HepG2 (cell line): ENCODE results near the gene ZNF8. TPM values are rescaled to one million over a fixed set of nuclear protein-coding genes. Genes with fewer than 3 reads are reported as not detected.

Source experiments
- ATAC-seq: fragments of 200-7000 bp; cut with Tn5 transposase; 3 replicates; pipeline ENCODE4 v1.9.1; 2020; ENCODE audit warnings: mild to moderate bottlenecking, moderate library complexity
- BruUV-seq: library from RNA; stranded (reverse); fragments of 400-500 nt; replicated peaks from 2 replicates; lab custom pipeline; 2021; lab: Mats Ljungman, UMichigan
- CTCF ChIA-PET: fragments of 300-600 bp; formaldehyde crosslinking; extraction: SDS; loops from one replicate; lab custom pipeline; 2021; ENCODE audit warnings: low total read pairs, inconsistent platforms, low intra/inter-chr PET ratio; lab: Yijun Ruan, JAX
- POLR2A ChIA-PET: fragments of 350-600 bp; sonication (Branson Sonifier 250); formaldehyde crosslinking; loops from one replicate; lab custom pipeline; 2020; ENCODE audit warnings: antibody characterized with exemption, inconsistent platforms; lab: Yijun Ruan, JAX
- DNase-seq: peaks from one replicate; pipeline ENCODE4 v3.0.0-alpha.2; 2015; ENCODE audit warnings: low spot score
- FAIRE-seq: peaks from 3 replicates; lab custom pipeline; 2011; peaks lifted over from hg19 to GRCh38; lab: Jason Lieb, UNC
- H2AFZ ChIP-seq: one replicate; pipeline ENCODE4 v1.6.1; 2011; ENCODE audit warnings: low read length, inconsistent platforms
- H3K27ac ChIP-seq: fragments of 300-600 bp; 3 replicates; pipeline ENCODE4 v1.8.0; 2011; ENCODE audit warnings: mixed run types, mild to moderate bottlenecking, mixed read lengths, low read length, inconsistent platforms; ENCODE audit not compliant: insufficient read depth; ENCODE audit errors: extremely low read length
- H3K27me3 ChIP-seq, 2 experiments: fragments of 200-600 bp in 1 of 2; 2 replicates in 1 of 2; 3 replicates in 1 of 2; pipeline versions ENCODE4 v1.6.0 to v1.8.0; 2011; ENCODE audit warnings: low read length in 2 of 2, mild to moderate bottlenecking in 2 of 2, moderate library complexity in 2 of 2, inconsistent platforms in 1 of 2; ENCODE audit not compliant: insufficient read depth in 2 of 2, control insufficient read depth in 1 of 2
- H3K36me3 ChIP-seq, 2 experiments: fragments of 200-600 bp in 1 of 2; replicated peaks in 1 of 2; 2 replicates in 1 of 2; 3 replicates in 1 of 2; pipeline versions ENCODE4 v1.5.1 to v1.8.0; 2011; ENCODE audit warnings: low read length in 2 of 2, inconsistent platforms in 1 of 2; ENCODE audit not compliant: insufficient read depth in 2 of 2, control insufficient read depth in 1 of 2
- H3K4me1 ChIP-seq: 2 replicates; pipeline ENCODE4 v1.5.1; 2012; ENCODE audit warnings: low read length, inconsistent platforms; ENCODE audit not compliant: insufficient read depth
- H3K4me2 ChIP-seq: 2 replicates; pipeline ENCODE4 v1.6.0; 2011; ENCODE audit warnings: low read depth, low read length, inconsistent platforms
- H3K4me3 ChIP-seq, 3 experiments: fragments of 200-600 bp in 1 of 3; sonication (generic), shearing (Covaris generic) in 1 of 3; replicated peaks in 1 of 3; 2 replicates each; pipeline ENCODE4 v1.5.1; 2011 to 2016; ENCODE audit warnings: low read length in 3 of 3, inconsistent platforms in 2 of 3, low read depth in 2 of 3, mild to moderate bottlenecking in 2 of 3, control low read depth in 1 of 3, mixed read lengths in 1 of 3; ENCODE audit not compliant: insufficient read depth in 1 of 3
- H3K79me2 ChIP-seq: one replicate; pipeline ENCODE4 v1.6.1; 2011; ENCODE audit warnings: low read length, inconsistent platforms; ENCODE audit not compliant: insufficient read depth
- H3K9ac ChIP-seq: 2 replicates; pipeline ENCODE4 v1.6.0; 2011; ENCODE audit warnings: mild to moderate bottlenecking, low read depth, low read length, inconsistent platforms; ENCODE audit not compliant: insufficient read depth
- H3K9me3 ChIP-seq: 2 replicates; pipeline ENCODE4 v1.5.1; 2012; ENCODE audit warnings: mild to moderate bottlenecking, low read length
- H4K20me1 ChIP-seq: 2 replicates; pipeline ENCODE4 v1.6.0; 2011; ENCODE audit warnings: inconsistent platforms, mild to moderate bottlenecking, low read length, moderate library complexity; ENCODE audit not compliant: insufficient read depth
- CREB1 ChIP-seq, 2 experiments: fragments of 450-650 bp in 1 of 2; IDR thresholded peaks; 2 replicates each; pipeline ENCODE4 v1.6.1; 2016 to 2017; ENCODE audit warnings: control low read depth in 1 of 2, mild to moderate bottlenecking in 1 of 2, missing compliant biosample characterization in 1 of 2, missing genetic modification characterization in 1 of 2
- E2F1 ChIP-seq: sonication (generic); formaldehyde crosslinking; IDR thresholded peaks from 2 replicates; pipeline ENCODE4 v1.5.0; 2020; ENCODE audit warnings: missing genetic modification reagents
- KAT2B ChIP-seq: fragments of 150-350 bp; IDR thresholded peaks from 2 replicates; pipeline ENCODE4 v1.6.1; 2014; ENCODE audit warnings: low read depth, low read length, borderline replicate concordance
- MED13 ChIP-seq: sonication (generic); formaldehyde crosslinking; IDR thresholded peaks from 2 replicates; pipeline ENCODE4 v1.5.0; 2020; ENCODE audit warnings: missing genetic modification reagents
- RAD51 ChIP-seq: fragments of 450-650 bp; IDR thresholded peaks from 2 replicates; pipeline ENCODE4 v1.6.1; 2016; ENCODE audit warnings: borderline replicate concordance
- SKI ChIP-seq: fragments of 450-650 bp; IDR thresholded peaks from one replicate; pipeline ENCODE4 v1.6.1; 2018; ENCODE audit warnings: mild to moderate bottlenecking; ENCODE audit not compliant: partially characterized antibody
- SMARCC2 ChIP-seq: fragments of 450-650 bp; IDR thresholded peaks from 2 replicates; pipeline ENCODE4 v1.6.1; 2017; ENCODE audit warnings: antibody characterized with exemption, mild to moderate bottlenecking
- THAP7 ChIP-seq: sonication (generic); formaldehyde crosslinking; IDR thresholded peaks from 2 replicates; pipeline ENCODE4 v1.8.1; 2023; ENCODE audit warnings: mild to moderate bottlenecking, missing genetic modification reagents
- ZKSCAN1 ChIP-seq: fragments of 150-350 bp; IDR thresholded peaks from 2 replicates; pipeline ENCODE4 v1.6.1; 2014; ENCODE audit warnings: low read length
- ZNF230 ChIP-seq: sonication (generic); formaldehyde crosslinking; IDR thresholded peaks from 2 replicates; pipeline ENCODE4 v1.4.0; 2020; ENCODE audit warnings: mild to moderate bottlenecking, missing genetic modification reagents
- ZNF235 ChIP-seq: sonication (generic); formaldehyde crosslinking; IDR thresholded peaks from 2 replicates; pipeline ENCODE4 v1.8.1; 2023; ENCODE audit warnings: mild to moderate bottlenecking, missing genetic modification reagents, borderline replicate concordance
- ZNF337 ChIP-seq: sonication (generic); formaldehyde crosslinking; IDR thresholded peaks from 2 replicates; pipeline ENCODE4 v1.5.1; 2020; ENCODE audit warnings: missing genetic modification reagents, low read depth, mild to moderate bottlenecking, borderline replicate concordance
- ZNF670 ChIP-seq: sonication (generic); formaldehyde crosslinking; IDR thresholded peaks from 2 replicates; pipeline ENCODE4 v1.8.0; 2022; ENCODE audit warnings: mild to moderate bottlenecking, missing genetic modification reagents, borderline replicate concordance
- WGBS: methylation state at CpG from one replicate; pipeline ENCODE4 v1.1.6; 2017; ENCODE audit warnings: low lambda C conversion rate; 5-methylcytosine and 5-hydroxymethylcytosine counted together
- in situ Hi-C: cut with HindIII; loops from 2 replicates; pipeline ENCODE4 v1.10.0; 2017; ENCODE audit warnings: low pct_unique_long_range_greater_than_20kb; ENCODE audit not compliant: extremely low pct_ligation_motif_present
- intact Hi-C: fragments of 100-400 bp; cut with micrococcal nuclease; formaldehyde crosslinking; loops from one replicate; pipeline ENCODE4 v1.10.0; 2022; ENCODE audit not compliant: unreplicated experiment
- polyA plus RNA-seq, 8 experiments: library from polyadenylated mRNA; depleted of rRNA in 3 of 8; stranded (reverse) in 7 of 8; unstranded in 1 of 8; fragments of >200 nt; fragmentation: Illumina TruSeq in 4 of 8; extraction: Trizol in 4 of 8; gene quantifications; 2 replicates each; pipeline versions ENCODE4 v1.2.1 to v1.2.3, GENCODE V29; 2011 to 2016; ENCODE audit warnings: low read depth in 4 of 8, missing spikeins in 1 of 8, mixed read lengths in 1 of 8; ENCODE audit not compliant: insufficient read depth in 1 of 8
- total RNA-seq, 5 experiments: library from RNA; depleted of rRNA; stranded (reverse); fragments of >200 nt; fragmentation: Illumina TruSeq; extraction: Trizol; gene quantifications; 2 replicates each; pipeline ENCODE4 v1.2.3, GENCODE V29; 2016; ENCODE audit warnings: low read depth in 1 of 5
- TF ChIP-seq, protein P1 (sequence below), 2 experiments: sonication (generic) in 1 of 2; formaldehyde crosslinking in 1 of 2; IDR thresholded peaks; 2 replicates each; pipeline versions ENCODE4 v1.4.0 to v1.6.1; 2018 to 2020; ENCODE audit warnings: missing genetic modification reagents in 2 of 2, borderline replicate concordance in 1 of 2, low read depth in 1 of 2, mild to moderate bottlenecking in 1 of 2, missing biosample characterization in 1 of 2
- TF ChIP-seq, protein P2 (sequence below): sonication (generic); formaldehyde crosslinking; IDR thresholded peaks from 2 replicates; pipeline ENCODE4 v1.4.0; 2020; ENCODE audit warnings: missing genetic modification reagents

The ZNF8 gene
- total and polyA plus RNA-seq, 2 of the 13 experiments (the other 11 are each of a cell fraction or from before 2014, with no cell fraction given): 3.1 to 3.3 TPM

- TF ChIP-seq, protein P1, sequence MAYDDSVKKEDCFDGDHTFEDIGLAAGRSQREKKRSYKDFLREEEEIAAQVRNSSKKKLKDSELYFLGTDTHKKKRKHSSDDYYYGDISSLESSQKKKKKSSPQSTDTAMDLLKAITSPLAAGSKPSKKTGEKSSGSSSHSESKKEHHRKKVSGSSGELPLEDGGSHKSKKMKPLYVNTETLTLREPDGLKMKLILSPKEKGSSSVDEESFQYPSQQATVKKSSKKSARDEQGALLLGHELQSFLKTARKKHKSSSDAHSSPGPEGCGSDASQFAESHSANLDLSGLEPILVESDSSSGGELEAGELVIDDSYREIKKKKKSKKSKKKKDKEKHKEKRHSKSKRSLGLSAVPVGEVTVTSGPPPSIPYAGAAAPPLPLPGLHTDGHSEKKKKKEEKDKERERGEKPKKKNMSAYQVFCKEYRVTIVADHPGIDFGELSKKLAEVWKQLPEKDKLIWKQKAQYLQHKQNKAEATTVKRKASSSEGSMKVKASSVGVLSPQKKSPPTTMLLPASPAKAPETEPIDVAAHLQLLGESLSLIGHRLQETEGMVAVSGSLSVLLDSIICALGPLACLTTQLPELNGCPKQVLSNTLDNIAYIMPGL (CRISPR knock-in tag; IDR thresholded peaks at IDR 0.05; ENCODE audit: borderline replicate concordance in 1 of 2, low read depth in 1 of 2): no peak
- TF ChIP-seq SKI (no peak), E2F1 (CRISPR knock-in tag) (no peak), ZNF670 (CRISPR knock-in tag) (no peak), ZNF230 (CRISPR knock-in tag) (no peak), ZKSCAN1 (no peak)
- TF ChIP-seq, protein P2, sequence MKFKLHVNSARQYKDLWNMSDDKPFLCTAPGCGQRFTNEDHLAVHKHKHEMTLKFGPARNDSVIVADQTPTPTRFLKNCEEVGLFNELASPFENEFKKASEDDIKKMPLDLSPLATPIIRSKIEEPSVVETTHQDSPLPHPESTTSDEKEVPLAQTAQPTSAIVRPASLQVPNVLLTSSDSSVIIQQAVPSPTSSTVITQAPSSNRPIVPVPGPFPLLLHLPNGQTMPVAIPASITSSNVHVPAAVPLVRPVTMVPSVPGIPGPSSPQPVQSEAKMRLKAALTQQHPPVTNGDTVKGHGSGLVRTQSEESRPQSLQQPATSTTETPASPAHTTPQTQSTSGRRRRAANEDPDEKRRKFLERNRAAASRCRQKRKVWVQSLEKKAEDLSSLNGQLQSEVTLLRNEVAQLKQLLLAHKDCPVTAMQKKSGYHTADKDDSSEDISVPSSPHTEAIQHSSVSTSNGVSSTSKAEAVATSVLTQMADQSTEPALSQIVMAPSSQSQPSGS (CRISPR knock-in tag): no peak
Measured at GRCh38 chr19:58294743-58295374, 16.1 kb downstream of the ZNF8 start (continued).

DNA sequence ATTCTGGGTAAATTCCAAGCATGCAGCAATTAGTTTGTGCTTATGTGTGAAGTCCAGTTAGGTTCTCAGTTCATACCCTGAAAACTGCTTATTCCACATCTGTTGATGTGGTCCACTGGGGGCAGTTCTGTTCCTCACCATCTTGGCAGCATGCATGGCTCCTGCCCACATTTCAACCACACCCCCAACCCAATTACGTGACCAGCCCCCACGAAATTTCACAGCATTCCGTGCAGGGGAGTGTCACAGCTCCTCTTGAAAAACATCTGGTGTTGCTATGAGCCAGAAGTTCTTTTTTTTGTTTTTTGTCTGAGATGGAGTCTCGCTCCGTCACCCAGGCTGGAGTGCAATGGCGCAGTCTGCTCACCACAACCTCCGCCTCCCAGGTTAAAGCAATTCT lies 17.3 kb downstream of the ZNF8 start:
- CTCF ChIA-PET: no interaction called here
- FAIRE-seq: no peak
- TF ChIP-seq SMARCC2 (no peak), RAD51 (no peak), KAT2B (no peak), THAP7 (CRISPR knock-in tag) (no peak), ZNF337 (CRISPR knock-in tag) (no peak), MED13 (no peak), ZNF235 (no peak), CREB1 (IDR thresholded peaks at IDR 0.05) (no peak), CREB1 (CRISPR knock-in tag; IDR thresholded peaks at IDR 0.05) (no peak)

More for the DNA sequence above, 17.3 kb downstream of the ZNF8 start:
- Histone ChIP-seq H3K4me2 (no peak overlapping the region), H3K9me3 (no peaks in the 10 kb centered on the region), H4K20me1 (no peaks in the 10 kb centered on the region), H3K36me3 (peaks cover 32 to 83% of the 10 kb centered on the region in 2 experiments; a peak in 4 of 5 replicates), H3K9ac (no peak overlapping the region), H3K4me3 (no peak overlapping the region), H3K79me2 (peaks cover 2% of the 10 kb centered on the region), H3K4me1 (no peaks in the 10 kb centered on the region), H2AFZ (no peak overlapping the region), H3K27ac (no peak overlapping the region), H3K27me3 (no peaks in the 10 kb centered on the region)
- intact Hi-C loops (no loop called here), in situ Hi-C loops (no loop called here)
- DNase-seq: no peak
- no peak for ATAC-seq
- 96% methylated on average over 7 of the region's 7 CpGs for WGBS
- BruUV-seq: no TSS peak
- POLR2A ChIA-PET: no interaction called here
